Measurements from ENCODE around the gene LPP. TPM values are rescaled to one million over a fixed set of nuclear protein-coding genes. Genes with fewer than 3 reads are reported as not detected.

Gene LPP
- total and polyA plus RNA-seq, 10 of the 15 experiments (the other 5 are each of a cell fraction or from before 2014, with no cell fraction given) = under 0.01 to 0.62 (median 0.03) TPM

DNA sequence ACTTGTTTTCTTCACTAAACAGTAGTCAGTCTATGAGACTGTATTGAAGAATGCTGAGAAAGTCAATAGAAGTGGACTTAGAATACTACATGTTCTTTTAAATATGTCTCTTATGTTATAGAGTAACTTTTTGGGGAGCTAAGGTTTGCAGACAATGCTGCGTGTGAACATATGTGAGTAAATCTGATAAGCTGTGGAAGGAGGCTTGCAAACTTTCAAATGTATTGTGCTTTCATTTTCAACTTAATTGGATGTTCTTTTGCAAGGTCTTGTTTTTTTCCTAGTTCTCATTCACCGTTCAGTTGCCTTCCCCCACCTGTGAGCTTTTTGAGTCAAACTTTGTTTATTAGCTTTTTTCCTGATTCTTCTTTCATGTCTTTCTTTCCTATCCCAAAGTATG is 176.2 kb downstream of the LPP start:
- RAD21 ChIA-PET (ENCODE audit: unreplicated experiment) = no interaction called here
- Histone ChIP-seq H2AFZ (ENCODE audit: control insufficient read depth, low read depth, low read length) (no peak overlapping the region), H3K27me3 (replicated peaks in 1 of 2; ENCODE audit: control insufficient read depth in 2 of 2, insufficient read depth in 2 of 2, low read length in 1 of 2) (peaks cover 0 to 6% of the 10 kb centered on the region in 2 experiments; a peak in 1 of 4 replicates), H4K20me1 (ENCODE audit: control insufficient read depth, insufficient read depth) (no peaks in the 10 kb centered on the region), H3K4me3 (no peak overlapping the region), H3K9ac (ENCODE audit: control insufficient read depth, insufficient read depth, low read length) (no peak overlapping the region), H3K36me3 (ENCODE audit: control insufficient read depth in 2 of 2, insufficient read depth in 2 of 2, low read length in 1 of 2) (no peaks in the 10 kb centered on the region), H3K4me1 (ENCODE audit: control insufficient read depth, insufficient read depth, low read length) (no peaks in the 10 kb centered on the region), H3K9me3 (replicated peaks; ENCODE audit: control insufficient read depth, insufficient read depth, low read length) (no peaks in the 10 kb centered on the region; the same call in 2 of the 3 replicates), H3K4me2 (ENCODE audit: control insufficient read depth, insufficient read depth) (no peak overlapping the region), H3K79me2 (ENCODE audit: control insufficient read depth, insufficient read depth, low read length) (no peaks in the 10 kb centered on the region), H3K27ac (ENCODE audit: control insufficient read depth, insufficient read depth) (no peak overlapping the region)
- TF ChIP-seq SIN3A (IDR thresholded peaks at IDR 0.05; ENCODE audit: low read depth, low read length) (no peak), POU2F2 (IDR thresholded peaks at IDR 0.05; ENCODE audit: borderline replicate concordance, low read depth, low read length) (no peak), PKNOX1 (IDR thresholded peaks at IDR 0.05) (no peak), NRF1 (conservative IDR thresholded peaks at IDR 0.05; ENCODE audit: low read depth, low read length) (no peak)
- intact Hi-C loops (cut with micrococcal nuclease; ENCODE audit: unreplicated experiment) = no loop called here
- ATAC-seq (no peak), FAIRE-seq (no peak), DNase-seq (ENCODE audit: low read depth, low spot score) (no peak)
- CTCF ChIA-PET = interaction anchor here (0.6 kb wide), 1 partner anchor 23 kb away, joined by 3 read pairs; no protein-coding TSS in a partner anchor
- SMC1A ChIA-PET (ENCODE audit: uncharacterized antibody, unreplicated experiment) = no interaction called here
- 47% methylated on average over 2 of the region's 2 CpGs for WGBS (ENCODE audit: insufficient coverage, insufficient replicate concordance, low lambda C conversion rate, missing lambda C conversion rate)
- POLR2A ChIA-PET = interaction anchor here (0.8 kb wide), 1 partner anchor 22 kb away, joined by 3 read pairs; no protein-coding TSS in a partner anchor
- no TSS peak for BruUV-seq (replicated peaks)
- in situ Hi-C loops (cut with MboI) = no loop called here

DNA sequence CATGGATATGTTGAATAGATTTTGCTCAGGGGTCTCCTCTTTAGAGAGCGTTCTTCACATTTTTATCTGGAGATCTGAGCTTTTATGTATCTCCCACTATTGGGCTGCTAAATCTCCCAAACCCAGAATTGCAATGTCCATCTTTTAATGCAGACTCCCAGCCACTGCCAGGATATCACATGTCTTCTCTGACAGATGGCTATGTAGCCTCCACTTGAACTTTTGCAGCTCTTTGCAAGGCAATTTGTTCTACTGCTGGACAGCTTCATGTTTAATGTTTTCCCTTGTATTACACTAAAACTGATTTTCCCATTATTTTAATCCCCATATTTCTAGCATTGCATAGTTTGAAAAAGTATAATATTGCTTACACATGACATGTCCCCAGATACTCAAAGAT is 177.2 kb downstream of the LPP start:
- ATAC-seq = no peak
- intact Hi-C loops (cut with micrococcal nuclease; ENCODE audit: unreplicated experiment) (no loop called here), in situ Hi-C loops (cut with MboI) (no loop called here)
- H3K36me3 ChIP-seq (ENCODE audit: control insufficient read depth in 2 of 2, insufficient read depth in 2 of 2, low read length in 1 of 2) = no peaks in the 10 kb centered on the region
- FAIRE-seq = no peak
- no peaks in the 10 kb centered on the region for H3K79me2 ChIP-seq (ENCODE audit: control insufficient read depth, insufficient read depth, low read length)
- 39% methylated on average over 1 of the region's 1 CpG for WGBS (ENCODE audit: insufficient coverage, insufficient replicate concordance, low lambda C conversion rate, missing lambda C conversion rate)
- CTCF ChIA-PET = interaction anchor here (0.7 to 1.4 kb wide), 3 partner anchors 11 to 815 kb away, joined by 3 read pairs; no protein-coding TSS in a partner anchor
- BruUV-seq (replicated peaks) = no TSS peak
- no peak overlapping the region for H3K27ac ChIP-seq (ENCODE audit: control insufficient read depth, insufficient read depth)
- H3K27me3 ChIP-seq (replicated peaks in 1 of 2; ENCODE audit: control insufficient read depth in 2 of 2, insufficient read depth in 2 of 2, low read length in 1 of 2) = peaks cover 0 to 6% of the 10 kb centered on the region in 2 experiments; a peak in 1 of 4 replicates
- no peaks in the 10 kb centered on the region; the same call in 2 of the 3 replicates for H3K9me3 ChIP-seq (replicated peaks; ENCODE audit: control insufficient read depth, insufficient read depth, low read length)
- RAD21 ChIA-PET (ENCODE audit: unreplicated experiment) = no interaction called here
- POLR2A ChIA-PET = no interaction called here
- no peak overlapping the region for H2AFZ ChIP-seq (ENCODE audit: control insufficient read depth, low read depth, low read length)
- H3K4me1 ChIP-seq (ENCODE audit: control insufficient read depth, insufficient read depth, low read length) = no peaks in the 10 kb centered on the region
- DNase-seq (ENCODE audit: low read depth, low spot score) = no peak
- H3K9ac ChIP-seq (ENCODE audit: control insufficient read depth, insufficient read depth, low read length) = no peak overlapping the region
- H3K4me2 ChIP-seq (ENCODE audit: control insufficient read depth, insufficient read depth) = no peak overlapping the region
- no peak overlapping the region for H3K4me3 ChIP-seq
- SMC1A ChIA-PET (ENCODE audit: uncharacterized antibody, unreplicated experiment) = interaction anchor here (1.0 kb wide), 1 partner anchor 29 kb away, joined by 3 read pairs; no protein-coding TSS in a partner anchor
- no peaks in the 10 kb centered on the region for H4K20me1 ChIP-seq (ENCODE audit: control insufficient read depth, insufficient read depth)
- no peak for TF ChIP-seq MYB (IDR thresholded peaks at IDR 0.05; ENCODE audit: borderline replicate concordance, low read depth, low read length)
- TF ChIP-seq SP1 (IDR thresholded peaks at IDR 0.05; ENCODE audit: low read depth, low read length) = no peak
- TF ChIP-seq, protein P1, sequence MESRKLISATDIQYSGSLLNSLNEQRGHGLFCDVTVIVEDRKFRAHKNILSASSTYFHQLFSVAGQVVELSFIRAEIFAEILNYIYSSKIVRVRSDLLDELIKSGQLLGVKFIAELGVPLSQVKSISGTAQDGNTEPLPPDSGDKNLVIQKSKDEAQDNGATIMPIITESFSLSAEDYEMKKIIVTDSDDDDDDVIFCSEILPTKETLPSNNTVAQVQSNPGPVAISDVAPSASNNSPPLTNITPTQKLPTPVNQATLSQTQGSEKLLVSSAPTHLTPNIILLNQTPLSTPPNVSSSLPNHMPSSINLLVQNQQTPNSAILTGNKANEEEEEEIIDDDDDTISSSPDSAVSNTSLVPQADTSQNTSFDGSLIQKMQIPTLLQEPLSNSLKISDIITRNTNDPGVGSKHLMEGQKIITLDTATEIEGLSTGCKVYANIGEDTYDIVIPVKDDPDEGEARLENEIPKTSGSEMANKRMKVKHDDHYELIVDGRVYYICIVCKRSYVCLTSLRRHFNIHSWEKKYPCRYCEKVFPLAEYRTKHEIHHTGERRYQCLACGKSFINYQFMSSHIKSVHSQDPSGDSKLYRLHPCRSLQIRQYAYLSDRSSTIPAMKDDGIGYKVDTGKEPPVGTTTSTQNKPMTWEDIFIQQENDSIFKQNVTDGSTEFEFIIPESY (IDR thresholded peaks at IDR 0.05) = no peak
- no peak for TF ChIP-seq MEF2A (IDR thresholded peaks at IDR 0.05; ENCODE audit: insufficient read depth, low read depth, low read length)
- TF ChIP-seq TCF12 (IDR thresholded peaks at IDR 0.05; ENCODE audit: low read depth, low read length) = no peak
- TF ChIP-seq IKZF1 (conservative IDR thresholded peaks at IDR 0.05) = no peak
- no peak for TF ChIP-seq CBX3 (IDR thresholded peaks at IDR 0.05; ENCODE audit: borderline replicate concordance, low read depth)
- no peak for TF ChIP-seq JUNB (IDR thresholded peaks at IDR 0.05)
- TF ChIP-seq, protein P2, sequence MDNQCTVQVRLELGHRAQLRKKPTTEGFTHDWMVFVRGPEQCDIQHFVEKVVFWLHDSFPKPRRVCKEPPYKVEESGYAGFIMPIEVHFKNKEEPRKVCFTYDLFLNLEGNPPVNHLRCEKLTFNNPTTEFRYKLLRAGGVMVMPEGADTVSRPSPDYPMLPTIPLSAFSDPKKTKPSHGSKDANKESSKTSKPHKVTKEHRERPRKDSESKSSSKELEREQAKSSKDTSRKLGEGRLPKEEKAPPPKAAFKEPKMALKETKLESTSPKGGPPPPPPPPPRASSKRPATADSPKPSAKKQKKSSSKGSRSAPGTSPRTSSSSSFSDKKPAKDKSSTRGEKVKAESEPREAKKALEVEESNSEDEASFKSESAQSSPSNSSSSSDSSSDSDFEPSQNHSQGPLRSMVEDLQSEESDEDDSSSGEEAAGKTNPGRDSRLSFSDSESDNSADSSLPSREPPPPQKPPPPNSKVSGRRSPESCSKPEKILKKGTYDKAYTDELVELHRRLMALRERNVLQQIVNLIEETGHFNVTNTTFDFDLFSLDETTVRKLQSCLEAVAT (IDR thresholded peaks at IDR 0.05) = no peak
- no peak for TF ChIP-seq DPF2 (IDR thresholded peaks at IDR 0.05)

Measured in GM12878 (cell line).